ENCODE results near the gene ATP1A3.

- TF ChIP-seq KMT2B (CRISPR knock-in tag; IDR thresholded peaks at IDR 0.05), result no peak
- no peak for TF ChIP-seq POLR2A (IDR thresholded peaks at IDR 0.05; ENCODE audit: insufficient read depth in 1 of 2, low read depth in 2 of 2, low read length in 2 of 2)
- TF ChIP-seq PHF5A (CRISPR knock-in tag; IDR thresholded peaks at IDR 0.05; ENCODE audit: low read depth, unreplicated experiment), result no peak
- no peak for TF ChIP-seq HMG20B (CRISPR knock-in tag; conservative IDR thresholded peaks at IDR 0.05)
- TF ChIP-seq, protein P1, sequence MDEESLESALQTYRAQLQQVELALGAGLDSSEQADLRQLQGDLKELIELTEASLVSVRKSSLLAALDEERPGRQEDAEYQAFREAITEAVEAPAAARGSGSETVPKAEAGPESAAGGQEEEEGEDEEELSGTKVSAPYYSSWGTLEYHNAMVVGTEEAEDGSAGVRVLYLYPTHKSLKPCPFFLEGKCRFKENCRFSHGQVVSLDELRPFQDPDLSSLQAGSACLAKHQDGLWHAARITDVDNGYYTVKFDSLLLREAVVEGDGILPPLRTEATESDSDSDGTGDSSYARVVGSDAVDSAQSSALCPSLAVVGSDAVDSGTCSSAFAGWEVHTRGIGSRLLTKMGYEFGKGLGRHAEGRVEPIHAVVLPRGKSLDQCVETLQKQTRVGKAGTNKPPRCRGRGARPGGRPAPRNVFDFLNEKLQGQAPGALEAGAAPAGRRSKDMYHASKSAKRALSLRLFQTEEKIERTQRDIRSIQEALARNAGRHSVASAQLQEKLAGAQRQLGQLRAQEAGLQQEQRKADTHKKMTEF (CRISPR knock-in tag; IDR thresholded peaks at IDR 0.05), result no peak
- TF ChIP-seq CTCF (CRISPR knock-in tag; IDR thresholded peaks at IDR 0.05), result no peak
- no peak for TF ChIP-seq RFX1 (IDR thresholded peaks at IDR 0.05)
Measured at GRCh38 chr19:42024622-42025111, 30.6 kb upstream of the ATP1A3 start.

Measured in HepG2 (cell line).